H1 (cell line): ENCODE measurements around the gene PTPN22. TPM values are rescaled to one million over a fixed set of nuclear protein-coding genes. Genes with fewer than 3 reads are reported as not detected.

Source experiments
- CTCF ChIA-PET: fragments of 300-600 bp; sonication (Branson Sonifier 250); formaldehyde crosslinking; loops from one replicate; lab custom pipeline; 2021; ENCODE audit not compliant: partially characterized antibody; lab: Charles Lee
- POLR2A ChIA-PET: fragments of 300-600 bp; sonication (Branson Sonifier 250); formaldehyde crosslinking; loops from one replicate; lab custom pipeline; 2021; ENCODE audit warnings: inconsistent platforms; ENCODE audit not compliant: partially characterized antibody; lab: Charles Lee
- DNase-seq, 2 experiments: peaks; one replicate each; pipeline versions ENCODE4 v3.0.0 to v3.0.0-alpha.2; 2010 to 2022; ENCODE audit warnings: low spot score in 2 of 2, low read depth in 1 of 2, mixed read lengths in 1 of 2
- FAIRE-seq: peaks from 2 replicates; lab custom pipeline; 2011; peaks lifted over from hg19 to GRCh38; lab: Jason Lieb, UNC
- H2AFZ ChIP-seq: 2 replicates; pipeline ENCODE4 v1.8.1; 2012; ENCODE audit warnings: low read length, inconsistent platforms
- H2AK5ac ChIP-seq: 2 replicates; pipeline ENCODE4 v1.6.1; 2013; ENCODE audit warnings: low read depth, low read length
- H2BK120ac ChIP-seq: replicated peaks from 2 replicates; pipeline ENCODE3; 2013; ENCODE audit warnings: low read depth, low read length, inconsistent platforms
- H2BK12ac ChIP-seq: 2 replicates; pipeline ENCODE4 v1.6.1; 2013; ENCODE audit warnings: low read depth, low read length
- H2BK15ac ChIP-seq: 2 replicates; pipeline ENCODE4 v1.6.1; 2013; ENCODE audit warnings: low read length
- H2BK20ac ChIP-seq: 2 replicates; pipeline ENCODE4 v1.6.1; 2013; ENCODE audit warnings: low read length
- H2BK5ac ChIP-seq: 2 replicates; pipeline ENCODE4 v1.6.1; 2013; ENCODE audit warnings: low read depth, low read length
- H3K14ac ChIP-seq: 2 replicates; pipeline ENCODE4 v1.6.1; 2013; ENCODE audit warnings: inconsistent platforms; ENCODE audit not compliant: insufficient read length
- H3K18ac ChIP-seq: 2 replicates; pipeline ENCODE4 v1.6.1; 2013; ENCODE audit warnings: low read length; ENCODE audit errors: extremely low read depth
- H3K23ac ChIP-seq: 2 replicates; pipeline ENCODE4 v1.6.1; 2013; ENCODE audit warnings: inconsistent platforms; ENCODE audit not compliant: insufficient read length
- H3K23me2 ChIP-seq: 2 replicates; pipeline ENCODE4 v1.6.1; 2013; ENCODE audit warnings: low read depth, low read length
- H3K27ac ChIP-seq: 2 replicates; pipeline ENCODE4 v1.6.1; 2011; ENCODE audit warnings: low read depth, low read length, inconsistent platforms
- H3K27me3 ChIP-seq, 4 experiments: replicated peaks in 1 of 4; 1 replicate in 1 of 4; 2 replicates in 3 of 4; pipeline versions ENCODE4 v1.6.1 to v1.8.1; 2011 to 2013; ENCODE audit warnings: low read length in 3 of 4, mild to moderate bottlenecking in 3 of 4, inconsistent platforms in 2 of 4, mixed read lengths in 2 of 4, moderate library complexity in 1 of 4; ENCODE audit not compliant: control insufficient read depth in 3 of 4, insufficient read depth in 3 of 4; ENCODE audit errors: extremely low read depth in 1 of 4
- H3K36me3 ChIP-seq, 4 experiments: 2 replicates each; pipeline versions ENCODE4 v1.6.1 to v1.8.1; 2011 to 2013; ENCODE audit warnings: mild to moderate bottlenecking in 4 of 4, low read length in 3 of 4, moderate library complexity in 2 of 4, control low read depth in 1 of 4, inconsistent platforms in 1 of 4; ENCODE audit not compliant: insufficient read depth in 4 of 4, control insufficient read depth in 2 of 4
- H3K4ac ChIP-seq: replicated peaks from 2 replicates; pipeline ENCODE3; 2013; ENCODE audit warnings: low read length, low read depth, mixed read lengths, inconsistent platforms; ENCODE audit not compliant: insufficient read length
- H3K4me1 ChIP-seq, 4 experiments: replicated peaks in 1 of 4; 1 replicate in 1 of 4; 2 replicates in 3 of 4; pipeline versions ENCODE4 v1.6.1 to v1.8.1; 2011 to 2013; ENCODE audit warnings: low read length in 3 of 4, inconsistent platforms in 2 of 4, mixed read lengths in 1 of 4; ENCODE audit not compliant: insufficient read depth in 4 of 4, control insufficient read depth in 3 of 4
- H3K4me2 ChIP-seq, 2 experiments: 2 replicates each; pipeline versions ENCODE4 v1.6.1 to v1.8.1; 2011 to 2013; ENCODE audit warnings: low read depth in 2 of 2, low read length in 2 of 2, control low read depth in 1 of 2, inconsistent platforms in 1 of 2, mild to moderate bottlenecking in 1 of 2; ENCODE audit not compliant: insufficient read depth in 1 of 2
- H3K4me3 ChIP-seq, 4 experiments: fragments of 200-600, 300-600 bp in 1 of 4; sonication (generic), shearing (Covaris generic), sonication (Bioruptor Twin) in 1 of 4; 2 replicates each; pipeline versions ENCODE4 v1.5.1 to v1.8.1; 2011 to 2016; ENCODE audit warnings: low read length in 4 of 4, low read depth in 3 of 4, control low read depth in 2 of 4, inconsistent platforms in 2 of 4, mild to moderate bottlenecking in 2 of 4, mixed read lengths in 1 of 4, moderate library complexity in 1 of 4; ENCODE audit not compliant: insufficient read depth in 2 of 4; ENCODE audit errors: extremely low read depth in 1 of 4
- H3K56ac ChIP-seq: replicated peaks from 2 replicates; pipeline ENCODE3; 2013; ENCODE audit warnings: low read depth, mild to moderate bottlenecking, mixed read lengths, low read length, inconsistent platforms; ENCODE audit not compliant: insufficient read length
- H3K79me1 ChIP-seq: 2 replicates; pipeline ENCODE4 v1.6.1; 2013; ENCODE audit warnings: low read depth, low read length, control low read depth
- H3K79me2 ChIP-seq, 2 experiments: 2 replicates each; pipeline versions ENCODE4 v1.6.1 to v1.8.1; 2012 to 2013; ENCODE audit warnings: low read length in 2 of 2, mild to moderate bottlenecking in 2 of 2, inconsistent platforms in 1 of 2; ENCODE audit not compliant: insufficient read depth in 2 of 2, control insufficient read depth in 1 of 2
- H3K9ac ChIP-seq, 4 experiments: replicated peaks in 1 of 4; 1 replicate in 1 of 4; 2 replicates in 3 of 4; pipeline versions ENCODE4 v1.6.1 to v1.8.1; 2011 to 2013; ENCODE audit warnings: low read depth in 3 of 4, low read length in 3 of 4, control low read depth in 2 of 4, mild to moderate bottlenecking in 2 of 4, moderate library complexity in 2 of 4, inconsistent platforms in 1 of 4; ENCODE audit errors: extremely low read depth in 1 of 4
- H3K9me3 ChIP-seq, 2 experiments: 2 replicates each; pipeline versions ENCODE4 v1.6.1 to v1.8.1; 2012 to 2013; ENCODE audit warnings: mild to moderate bottlenecking in 2 of 2, moderate library complexity in 2 of 2, control low read depth in 1 of 2, inconsistent platforms in 1 of 2, low read depth in 1 of 2, low read length in 1 of 2, mixed read lengths in 1 of 2; ENCODE audit not compliant: insufficient read depth in 2 of 2
- H4K20me1 ChIP-seq, 2 experiments: replicated peaks in 1 of 2; 2 replicates each; pipeline versions ENCODE3 to v1.8.1; 2011 to 2013; ENCODE audit warnings: inconsistent platforms in 2 of 2, low read length in 2 of 2, mild to moderate bottlenecking in 1 of 2; ENCODE audit not compliant: insufficient read depth in 2 of 2, control insufficient read depth in 1 of 2
- H4K5ac ChIP-seq: 2 replicates; pipeline ENCODE4 v1.6.1; 2013; ENCODE audit warnings: low read length, low read depth, mixed read lengths, inconsistent platforms; ENCODE audit not compliant: insufficient read length
- H4K8ac ChIP-seq: 2 replicates; pipeline ENCODE4 v1.8.0; 2013; ENCODE audit warnings: mild to moderate bottlenecking, moderate library complexity, low read length, inconsistent platforms; ENCODE audit not compliant: insufficient read depth; ENCODE audit errors: extremely low read depth
- H4K91ac ChIP-seq: replicated peaks from 2 replicates; pipeline ENCODE3; 2013; ENCODE audit warnings: low read length, mixed read lengths, inconsistent platforms; ENCODE audit not compliant: insufficient read length
- JUND ChIP-seq: IDR thresholded peaks from 2 replicates; pipeline ENCODE4 v1.6.1; 2011; ENCODE audit warnings: mild to moderate bottlenecking, improper control_type of control experiment, low read length
- SP4 ChIP-seq: IDR thresholded peaks from 2 replicates; pipeline ENCODE4 v1.6.1; 2012; ENCODE audit warnings: low read length, inconsistent platforms
- whole genome bisulfite sequencing, 2 experiments: shearing (Covaris generic) in 1 of 2; methylation state at CpG; one replicate each; pipeline versions ENCODE4 v1.1.6 to v1.1.7; 2013 to 2015; ENCODE audit warnings: low lambda C conversion rate in 2 of 2, mixed read lengths in 2 of 2, inconsistent platforms in 1 of 2, low coverage in 1 of 2, missing lambda C conversion rate in 1 of 2; ENCODE audit not compliant: insufficient replicate concordance in 2 of 2, insufficient coverage in 1 of 2, insufficient read length in 1 of 2; ENCODE audit errors: extremely low coverage in 1 of 2, missing lambda C conversion rate in 1 of 2; 5-methylcytosine and 5-hydroxymethylcytosine counted together
- polyA plus RNA-seq, 7 experiments: library from polyadenylated mRNA; depleted of rRNA in 3 of 7; stranded (reverse) in 5 of 7; unstranded in 2 of 7; fragments of >200 nt in 5 of 7; fragments of 200-250 nt in 2 of 7; gene quantifications; 1 replicate in 5 of 7; 2 replicates in 1 of 7; 4 replicates in 1 of 7; pipeline versions ENCODE4 v1.2.1 to v1.2.3, GENCODE V29; 2011 to 2013; ENCODE audit warnings: missing spikeins in 2 of 7, mixed read lengths in 2 of 7
- total RNA-seq: library from RNA; stranded (reverse); fragmentation: NEBNext Ultra II Directional; extraction: Animal tissue kit (Norgen Biotek cat#: 25700); gene quantifications from 2 replicates; pipeline ENCODE4 v1.2.1, GENCODE V29; 2021

PTPN22 gene
- total and polyA plus RNA-seq, 2 of the 8 experiments (the other 6 are each of a cell fraction or from before 2014, with no cell fraction given), result not detected

GRCh38 chr1:113875714-113876113, 4.2 kb upstream of the PTPN22 start:
- H2BK12ac ChIP-seq, result no peak overlapping the region
- H2BK15ac ChIP-seq, result no peak overlapping the region
- H4K8ac ChIP-seq, result no peak overlapping the region
- no peak overlapping the region for H3K4ac ChIP-seq
- no peak for FAIRE-seq
- H2AFZ ChIP-seq, result no peak overlapping the region
- H3K23ac ChIP-seq, result no peak overlapping the region
- H3K4me3 ChIP-seq, result no peak overlapping the region
- no peak overlapping the region for H2BK5ac ChIP-seq
- H3K79me2 ChIP-seq, result no peaks in the 10 kb centered on the region
- H3K27ac ChIP-seq, result no peak overlapping the region
- H3K27me3 ChIP-seq, result no peaks in the 10 kb centered on the region; a peak in 1 of 7 replicates
- no peak for TF ChIP-seq SP4
- no peak for TF ChIP-seq JUND
- H3K4me2 ChIP-seq, result no peak overlapping the region
- H3K18ac ChIP-seq, result no peak overlapping the region
- no peaks in the 10 kb centered on the region for H3K4me1 ChIP-seq
- H3K23me2 ChIP-seq, result no peaks in the 10 kb centered on the region; the same call in 1 of the 2 replicates
- H3K9ac ChIP-seq, result no peak overlapping the region
- H2AK5ac ChIP-seq, result no peak overlapping the region
- H4K20me1 ChIP-seq, result no peaks in the 10 kb centered on the region
- no peak overlapping the region for H4K5ac ChIP-seq
- ChIA-PET POLR2A (no interaction called here), CTCF (interaction anchor here (0.6 to 1.8 kb wide), 6 partner anchors 9 to 1011 kb away, joined by 3 to 7 read pairs (median 4); no protein-coding TSS in a partner anchor)
- H3K14ac ChIP-seq, result no peak overlapping the region
- WGBS, 2 experiments, result 95% methylated on average over 2 of the region's 2 CpGs; no CpG with 5 or more reads in 1 of the 2 experiments
- DNase-seq, result no peak
- no peak overlapping the region for H2BK120ac ChIP-seq
- no peak overlapping the region for H3K56ac ChIP-seq
- H2BK20ac ChIP-seq, result no peak overlapping the region
- H3K9me3 ChIP-seq, result no peaks in the 10 kb centered on the region
- no peak overlapping the region for H4K91ac ChIP-seq
- H3K79me1 ChIP-seq, result no peaks in the 10 kb centered on the region
- no peaks in the 10 kb centered on the region for H3K36me3 ChIP-seq
